ENCODE measurements around the gene MUC4. TPM values are rescaled to one million over a fixed set of nuclear protein-coding genes. Genes with fewer than 3 reads are reported as not detected.
"Not testable (repeated sequence)": the region's sequence is repeated elsewhere in the genome, so short reads cannot be mapped to it uniquely, and the experiment has no call there.

The MUC4 gene
- polyA plus RNA-seq, 1 donor from 2014 or later = not detected

GRCh38 chr3:195806211-195806915 lies 5.4 kb downstream of the MUC4 start:
- no peak overlapping the region for H3K4me3 ChIP-seq (ENCODE audit: low read length)
- H3K27ac ChIP-seq (ENCODE audit: low read length) = no peak overlapping the region

GRCh38 chr3:195805588-195805987 lies 6.1 kb downstream of the MUC4 start:
- not testable (repeated sequence) for H2AFZ ChIP-seq (ENCODE audit: low read depth, low read length); H3F3A ChIP-seq (ENCODE audit: insufficient read depth, low read length, poor library complexity, severe bottlenecking); H4K20me1 ChIP-seq (ENCODE audit: insufficient read depth); H3K27me3 ChIP-seq (ENCODE audit: insufficient read depth, low read depth, low read length); H3K79me2 ChIP-seq (replicated peaks; ENCODE audit: insufficient read depth, low read length); H3K4me3 ChIP-seq (ENCODE audit: low read length); H3K9me2 ChIP-seq (ENCODE audit: insufficient read depth, low read length); H3K9me3 ChIP-seq (ENCODE audit: low read length); H3K36me3 ChIP-seq (ENCODE audit: insufficient read depth, low read length); H3K9ac ChIP-seq (ENCODE audit: low read length); H3K27ac ChIP-seq (ENCODE audit: low read length); H3K4me2 ChIP-seq (ENCODE audit: low read length)

More at GRCh38 chr3:195806211-195806915, 5.4 kb downstream of the MUC4 start:
- Histone ChIP-seq H3K4me2 (ENCODE audit: low read length) (no peak overlapping the region), H3K27me3 (ENCODE audit: insufficient read depth, low read depth, low read length) (no peaks in the 10 kb centered on the region), H3K36me3 (ENCODE audit: insufficient read depth, low read length) (no peaks in the 10 kb centered on the region), H3K79me2 (replicated peaks; ENCODE audit: insufficient read depth, low read length) (no peaks in the 10 kb centered on the region), H3K9me3 (ENCODE audit: low read length) (no peaks in the 10 kb centered on the region), H2AFZ (ENCODE audit: low read depth, low read length) (no peak overlapping the region), H3K9me2 (ENCODE audit: insufficient read depth, low read length) (no peaks in the 10 kb centered on the region), H3K9ac (ENCODE audit: low read length) (no peak overlapping the region), H4K20me1 (ENCODE audit: insufficient read depth) (no peaks in the 10 kb centered on the region), H3F3A (ENCODE audit: insufficient read depth, low read length, poor library complexity, severe bottlenecking) (no peaks in the 10 kb centered on the region)
- TF ChIP-seq EP300 (conservative IDR thresholded peaks at IDR 0.05; ENCODE audit: poor library complexity, severe bottlenecking) (no peak), SMC3 (conservative IDR thresholded peaks at IDR 0.05; ENCODE audit: poor library complexity) (no peak), TAF1 (IDR thresholded peaks at IDR 0.05; ENCODE audit: low read depth) (no peak), POLR2AphosphoS5 (IDR thresholded peaks at IDR 0.05) (no peak), CTCF (IDR thresholded peaks at IDR 0.05; ENCODE audit: poor library complexity, severe bottlenecking) (no peak), MXI1 (conservative IDR thresholded peaks at IDR 0.05; ENCODE audit: poor library complexity, severe bottlenecking) (no peak), REST (IDR thresholded peaks at IDR 0.05; ENCODE audit: borderline replicate concordance) (no peak), RAD21 (conservative IDR thresholded peaks at IDR 0.05) (no peak), EZH2 (IDR thresholded peaks at IDR 0.05; ENCODE audit: borderline replicate concordance, insufficient read depth, low read length, poor library complexity, severe bottlenecking) (no peak)
